ENCODE measurements around the gene HAUS1.

Gene HAUS1

GRCh38 chr18:46061796-46062195 is 42.4 kb upstream of the HAUS1 start:
- TF ChIP-seq CTCF (conservative IDR thresholded peaks at IDR 0.05; ENCODE audit: low read depth): no peak
- ChIA-PET POLR2A (ENCODE audit: low non-redundant PET) (no interaction called here), CTCF (interaction anchor here (0.5 to 0.6 kb wide), 2 partner anchors 43 to 320 kb away, joined by 3 read pairs; no protein-coding TSS in a partner anchor)
- no peak for DNase-seq (ENCODE audit: low spot score)
- no peak overlapping the region for H3K27ac ChIP-seq

- peak; percentile 45 for DNase-seq (ENCODE audit: low spot score)
- POLR2A ChIA-PET (ENCODE audit: low non-redundant PET): no interaction called here
- H3K27ac ChIP-seq: no peak overlapping the region; the same call in 1 of the 2 replicates
- CTCF ChIA-PET: interaction anchor here (0.6 kb wide), 1 partner anchor 210 kb away, joined by 3 read pairs; no protein-coding TSS in a partner anchor
- TF ChIP-seq CTCF (conservative IDR thresholded peaks at IDR 0.05; ENCODE audit: low read depth): no peak
Observed at GRCh38 chr18:46062781-46063180, 41.4 kb upstream of the HAUS1 start.

- CTCF ChIA-PET: no interaction called here
- DNase-seq (ENCODE audit: low spot score): no peak
- no peak overlapping the region for H3K27ac ChIP-seq
- POLR2A ChIA-PET (ENCODE audit: low non-redundant PET): no interaction called here
- TF ChIP-seq CTCF (conservative IDR thresholded peaks at IDR 0.05; ENCODE audit: low read depth): no peak
Observed at GRCh38 chr18:46067438-46068007, 36.7 kb upstream of the HAUS1 start.

- DNase-seq (ENCODE audit: low spot score): no peak
- CTCF ChIA-PET: no interaction called here
- H3K27ac ChIP-seq: peak overlapping the region; percentile 53; the same call in 1 of the 2 replicates
- POLR2A ChIA-PET (ENCODE audit: low non-redundant PET): no interaction called here
- TF ChIP-seq CTCF (conservative IDR thresholded peaks at IDR 0.05; ENCODE audit: low read depth): no peak
Observed at GRCh38 chr18:46068763-46069162, 35.4 kb upstream of the HAUS1 start.

- ChIA-PET POLR2A (ENCODE audit: low non-redundant PET) (no interaction called here), CTCF (no interaction called here)
- no peak for TF ChIP-seq CTCF (conservative IDR thresholded peaks at IDR 0.05; ENCODE audit: low read depth)
- peak; percentile 42 for DNase-seq (ENCODE audit: low spot score)
- H3K27ac ChIP-seq: peak overlapping the region; percentile 58
Observed at GRCh38 chr18:46069524-46069923, 34.7 kb upstream of the HAUS1 start.

GRCh38 chr18:46070232-46070631 is 34.0 kb upstream of the HAUS1 start:
- ChIA-PET CTCF (no interaction called here), POLR2A (ENCODE audit: low non-redundant PET) (no interaction called here)
- no peak for DNase-seq (ENCODE audit: low spot score)
- H3K27ac ChIP-seq: peak overlapping the region; percentile 58
- no peak for TF ChIP-seq CTCF (conservative IDR thresholded peaks at IDR 0.05; ENCODE audit: low read depth)

Data from RWPE1 (cell line).